Limb (tissue), 2 donors: ENCODE measurements around the gene C5.
"Not testable (repeated sequence)": the region's sequence is repeated elsewhere in the genome, so short reads cannot be mapped to it uniquely, and the experiment has no call there.

Experiments
- DNase-seq, 2 donors: peaks; one replicate each; pipeline ENCODE4 v3.0.0-alpha.2; 2016; ENCODE audit errors: extremely low spot score in 2 of 2

The C5 gene

DNA sequence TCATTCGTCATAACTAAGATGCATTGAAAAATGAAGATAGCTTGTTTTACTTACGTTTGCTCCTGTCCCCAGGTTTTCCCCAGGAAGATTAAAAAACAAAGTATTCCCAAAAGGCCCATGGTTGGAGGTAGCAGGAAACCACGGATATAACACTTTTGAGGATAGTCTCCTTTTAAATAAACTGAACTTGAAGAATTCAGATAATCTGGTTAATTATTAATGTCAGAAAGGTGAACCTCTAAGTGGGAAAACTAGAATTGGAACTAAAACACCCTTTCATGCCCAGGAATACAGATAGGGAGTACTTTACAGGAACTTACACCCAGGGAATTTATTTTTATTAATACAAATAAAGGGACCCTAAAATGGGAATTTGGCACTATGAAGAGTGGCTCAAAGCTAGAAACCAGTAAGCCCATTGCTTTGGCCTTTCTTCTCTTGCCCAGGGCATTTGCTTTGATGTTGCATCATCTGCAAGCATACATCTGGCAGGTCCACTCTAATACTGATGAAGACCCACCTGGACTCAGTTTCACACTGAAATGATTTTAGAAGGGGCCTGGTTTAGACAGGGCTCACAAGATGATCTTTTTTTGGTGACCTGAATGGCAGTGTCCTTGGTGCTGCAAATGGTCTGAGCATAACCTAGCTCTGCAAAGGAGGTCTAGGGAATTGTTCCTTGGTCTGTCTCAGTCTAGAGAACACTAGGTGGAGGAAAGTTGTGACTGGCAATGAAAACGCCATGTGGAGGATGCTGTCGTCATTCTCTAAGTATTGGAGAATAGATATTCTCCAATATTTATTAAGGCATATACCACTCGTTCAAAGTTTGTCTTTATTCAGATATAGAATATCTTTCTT lies at the start of gene C5:
TSS of gene C5 (minus strand) at position 148 of the 861 bp plus-strand sequence. CDS start at position 119, 29 bp downstream.
- DNase-seq: no peak

DNA sequence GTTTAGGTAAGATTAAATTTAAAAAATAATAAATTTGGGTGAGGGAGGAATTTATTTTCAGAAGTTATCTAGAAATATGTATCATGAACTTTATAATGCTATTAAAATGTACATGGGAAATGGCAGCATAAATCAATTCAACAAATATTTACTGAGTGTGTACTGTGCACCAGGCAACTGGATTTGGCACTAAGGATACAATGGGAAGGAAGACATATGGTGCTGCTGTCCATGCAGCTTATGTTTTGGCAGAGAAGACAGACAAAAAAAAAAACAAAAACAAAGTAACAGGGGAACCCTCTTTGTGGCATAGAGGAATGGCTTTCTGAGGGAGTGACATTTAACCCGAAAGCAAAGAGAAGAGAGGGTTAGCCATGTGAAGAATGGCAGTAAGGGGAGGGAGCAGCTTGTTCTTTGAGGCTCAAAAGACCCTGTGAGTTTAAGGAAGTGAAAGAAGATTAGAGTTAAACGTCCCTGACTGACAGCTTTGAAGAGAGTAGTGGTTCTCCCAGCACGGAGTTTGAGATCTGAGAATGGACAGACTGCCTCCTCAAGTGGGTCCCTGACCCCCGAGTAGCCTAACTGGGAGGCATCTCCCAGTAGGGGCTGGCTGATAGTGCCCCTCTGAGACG lies 48.6 kb upstream of the C5 start:
- DNase-seq: no peak

DNA sequence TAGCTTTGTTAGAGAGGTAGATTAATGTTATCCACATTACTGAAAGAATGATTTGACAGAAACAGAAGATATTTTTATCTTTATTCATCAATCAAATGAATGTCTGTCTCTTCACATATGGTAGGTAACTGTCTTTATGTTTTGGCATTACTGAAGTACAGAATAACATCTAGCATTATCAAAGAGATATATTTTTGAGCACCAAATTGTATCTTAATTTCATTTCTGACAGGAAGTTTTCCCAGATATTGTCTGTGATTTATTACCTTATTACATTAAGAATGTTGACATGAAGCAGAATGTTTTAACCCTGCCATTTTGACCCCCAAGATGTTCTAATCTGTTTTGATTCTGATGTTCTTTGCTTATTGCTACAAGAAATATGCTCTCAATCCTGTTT lies 45.0 kb upstream of the C5 start:
- no peak for DNase-seq

DNA sequence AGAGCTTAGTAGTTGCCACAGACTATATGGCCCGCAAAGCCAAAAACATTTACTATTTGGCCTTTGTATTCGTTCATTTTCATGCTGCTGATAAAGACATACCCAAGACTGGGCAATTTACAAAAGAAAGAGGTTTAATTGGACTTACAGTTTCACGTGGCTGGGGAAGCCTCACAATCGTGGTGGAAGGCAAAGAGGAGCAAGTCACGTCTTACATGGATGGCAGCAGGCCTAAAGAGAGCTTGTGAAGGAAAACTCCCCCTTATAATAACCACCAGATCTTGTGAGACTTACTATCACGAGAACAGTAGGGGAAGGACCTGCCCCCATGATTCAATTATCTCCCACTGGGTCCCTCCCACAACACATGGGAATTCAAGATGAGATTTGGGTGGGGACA lies 40.7 kb upstream of the C5 start:
- DNase-seq: not testable (repeated sequence)

DNA sequence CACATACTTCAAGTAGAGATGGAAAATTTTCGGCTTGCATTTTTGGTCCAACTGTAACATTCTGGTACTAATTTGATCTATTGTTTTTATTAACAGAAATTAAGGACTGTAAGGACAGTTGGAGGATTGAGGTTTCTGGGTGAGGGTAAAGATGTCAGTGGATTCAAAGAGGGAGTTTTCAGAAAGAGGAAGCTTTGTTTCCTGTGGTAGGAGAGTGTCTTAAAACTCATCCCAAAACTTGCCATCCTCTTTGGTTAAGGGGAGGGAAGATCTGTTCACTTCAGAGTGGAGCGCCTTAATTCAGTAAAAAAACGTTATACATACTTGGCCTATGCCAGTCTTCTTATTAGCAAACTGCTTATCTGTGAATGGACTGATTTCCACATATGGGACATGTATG lies 38.5 kb upstream of the C5 start:
- no peak for DNase-seq

DNA sequence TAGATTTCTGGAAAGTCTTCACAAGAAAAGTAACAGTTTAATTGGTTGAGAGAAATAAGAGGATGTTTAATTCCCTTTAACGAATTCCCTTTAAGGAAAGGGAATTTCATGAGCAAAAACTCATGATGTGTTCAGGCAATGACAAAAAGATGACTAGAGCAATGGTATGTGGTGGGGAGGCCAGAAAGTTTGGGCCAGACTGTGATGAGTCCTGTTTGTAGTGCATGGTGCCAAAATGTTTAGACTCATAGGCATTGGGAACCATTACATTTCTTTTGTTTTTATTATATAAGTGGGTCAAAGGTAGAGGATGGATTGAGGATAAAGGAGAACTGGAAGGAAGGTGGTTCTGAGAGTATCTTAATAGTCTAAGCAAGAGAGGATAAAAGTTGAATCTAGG lies 35.6 kb upstream of the C5 start:
- DNase-seq: no peak

DNA sequence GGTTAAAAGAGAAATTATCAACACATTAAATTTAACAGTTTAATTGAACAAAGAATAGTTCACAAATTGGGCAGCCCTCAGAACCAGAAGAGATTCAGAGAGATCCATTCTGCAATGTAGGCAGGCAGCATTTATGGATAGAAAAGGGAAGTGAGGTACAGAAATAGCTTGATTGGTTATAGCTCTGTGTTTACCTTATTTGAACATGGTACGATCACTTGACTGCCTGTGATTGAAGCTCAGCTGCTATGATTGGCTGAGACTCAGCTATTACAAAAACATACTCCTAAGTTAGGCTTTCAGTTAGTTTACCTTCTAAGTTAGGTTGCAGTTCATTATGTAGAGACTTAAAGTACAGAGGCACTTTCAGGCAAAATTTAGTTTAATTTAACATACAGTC lies 32.0 kb upstream of the C5 start:
- no peak for DNase-seq

DNA sequence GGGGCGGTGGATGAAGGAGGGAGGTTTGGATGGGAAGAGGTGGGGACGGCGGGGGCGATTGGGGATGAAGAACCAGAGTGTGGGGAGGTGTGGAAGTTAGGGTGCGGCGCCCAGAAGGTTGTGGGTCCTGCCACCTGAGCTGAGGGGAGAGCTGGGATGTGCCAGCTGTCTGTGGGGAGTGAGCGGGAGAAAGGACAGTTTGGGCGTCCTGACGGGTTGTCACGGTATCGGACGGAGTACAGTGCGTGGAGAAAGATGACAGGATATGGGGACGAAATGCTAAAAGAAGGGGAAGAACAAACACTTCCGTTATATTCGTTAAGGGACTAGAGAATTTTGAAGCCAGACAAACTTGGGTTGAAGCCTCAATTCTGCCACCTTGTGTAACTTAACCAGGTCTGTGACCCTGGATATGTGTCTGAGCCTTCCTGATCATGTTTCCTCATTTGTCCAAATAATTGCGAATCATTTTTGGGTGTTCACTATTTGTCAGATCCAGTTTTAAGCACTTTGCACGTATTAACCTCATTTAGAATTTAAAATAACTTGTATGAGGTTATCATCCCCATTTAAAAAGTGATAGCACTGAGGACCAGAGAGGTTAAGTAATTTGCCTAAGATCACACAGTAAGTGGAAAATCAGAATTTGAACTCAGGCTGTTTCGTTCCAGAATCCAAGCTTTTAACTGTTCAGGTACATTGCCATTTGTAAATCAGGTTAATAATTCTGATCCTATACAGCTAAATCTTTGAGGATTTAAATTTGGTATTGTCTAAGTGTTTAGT lies 25.4 kb upstream of the C5 start:
- no peak for DNase-seq

DNA sequence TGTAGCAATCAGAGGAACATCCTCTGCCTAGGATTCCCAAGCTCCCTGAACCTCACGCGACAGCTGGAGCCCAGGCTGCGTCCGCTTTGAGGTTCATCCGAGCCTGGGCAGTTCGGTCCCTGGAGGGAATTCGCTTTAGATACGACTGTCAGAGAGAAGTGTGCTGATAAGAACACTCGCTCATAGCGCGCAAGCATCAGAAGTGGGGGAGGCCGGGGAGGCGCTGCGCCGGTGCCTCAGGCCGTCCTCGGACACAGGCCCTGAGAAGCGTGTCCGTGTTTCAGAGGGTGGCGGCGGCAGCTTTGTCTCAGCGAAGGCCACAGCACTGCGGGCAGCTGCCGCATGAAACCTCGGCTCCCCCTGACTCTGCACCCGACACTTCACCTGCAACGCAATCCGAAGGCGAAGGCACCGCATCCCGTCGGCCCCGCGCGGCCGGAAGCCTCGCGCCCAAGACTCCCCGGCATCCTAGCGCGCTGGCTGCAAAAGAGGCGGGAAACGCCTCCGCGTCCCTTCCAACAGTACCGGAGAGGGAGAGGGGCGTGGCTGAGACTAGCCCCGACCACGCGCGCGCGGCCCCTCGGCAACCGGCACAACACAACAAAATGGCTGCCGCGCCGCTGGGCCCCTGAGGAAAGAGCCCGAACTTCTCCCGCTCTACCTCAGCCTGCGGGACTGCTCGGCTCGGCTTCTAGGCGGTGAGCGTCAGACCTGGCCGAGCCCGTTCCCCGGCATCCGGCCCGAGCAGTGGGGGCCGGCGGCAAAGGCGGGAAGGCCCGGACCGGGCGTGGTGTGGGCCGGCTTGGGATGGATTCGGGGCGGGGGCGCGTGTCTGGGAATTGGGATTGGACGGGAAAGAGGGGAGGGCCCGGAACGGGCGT lies 24.5 kb upstream of the C5 start, which contains the start of gene CNTRL:
TSS of gene CNTRL (plus strand) at position 586 of the 881 bp plus-strand sequence. CDS start 13,372 bp downstream, outside the sequence.
- peak; percentile 95 for DNase-seq

DNA sequence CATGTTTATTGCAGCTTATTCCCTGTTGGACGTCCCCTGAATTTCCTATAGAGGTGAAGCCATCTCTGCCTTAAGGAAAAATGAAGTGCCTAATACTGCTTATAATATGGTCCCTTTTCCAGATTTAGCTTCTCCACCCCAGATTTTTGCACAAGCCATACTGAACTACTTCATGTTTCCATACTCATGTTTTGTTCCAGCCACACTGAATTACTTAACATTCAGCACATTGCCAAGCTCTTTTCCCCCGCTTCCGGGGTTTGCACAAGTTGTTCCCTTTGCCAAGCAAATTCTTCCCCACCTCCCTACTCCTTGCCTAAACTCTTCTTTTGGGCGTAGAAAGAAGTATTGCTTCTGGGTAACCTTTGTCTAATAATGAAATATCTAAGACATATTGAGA lies 23.0 kb upstream of the C5 start:
- DNase-seq: peak; percentile 55 to 88

DNA sequence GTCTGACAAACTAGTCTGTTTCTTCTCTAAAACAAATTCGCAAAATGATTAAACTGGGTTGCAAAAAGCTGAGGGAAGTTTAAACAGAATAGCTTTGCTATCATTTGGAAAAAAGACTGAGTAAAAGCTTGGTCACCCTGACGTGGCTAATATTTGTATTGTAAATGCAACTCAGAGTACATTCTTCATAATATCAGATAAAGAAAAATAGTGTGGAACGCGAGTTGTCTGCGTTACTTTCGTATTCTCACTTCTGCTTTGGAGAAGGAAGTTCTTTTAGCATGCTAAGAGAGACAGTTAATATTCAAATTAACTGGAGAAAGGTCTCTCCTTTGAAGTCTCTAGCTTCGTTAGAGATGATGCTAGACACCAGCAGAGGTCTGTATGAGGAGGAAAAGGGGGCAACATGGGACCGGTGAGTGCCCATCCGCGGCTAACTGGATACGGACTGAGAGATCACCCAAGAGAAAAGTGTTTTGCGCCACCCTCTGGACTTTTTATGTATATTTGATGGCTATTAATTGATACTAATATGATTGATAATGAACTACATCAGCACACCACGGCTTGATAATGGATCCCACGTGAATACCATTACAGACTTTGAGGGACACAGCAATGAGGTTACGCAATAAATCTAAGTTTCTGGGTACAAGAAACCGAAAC lies 21.8 kb upstream of the C5 start:
- DNase-seq: no peak

DNA sequence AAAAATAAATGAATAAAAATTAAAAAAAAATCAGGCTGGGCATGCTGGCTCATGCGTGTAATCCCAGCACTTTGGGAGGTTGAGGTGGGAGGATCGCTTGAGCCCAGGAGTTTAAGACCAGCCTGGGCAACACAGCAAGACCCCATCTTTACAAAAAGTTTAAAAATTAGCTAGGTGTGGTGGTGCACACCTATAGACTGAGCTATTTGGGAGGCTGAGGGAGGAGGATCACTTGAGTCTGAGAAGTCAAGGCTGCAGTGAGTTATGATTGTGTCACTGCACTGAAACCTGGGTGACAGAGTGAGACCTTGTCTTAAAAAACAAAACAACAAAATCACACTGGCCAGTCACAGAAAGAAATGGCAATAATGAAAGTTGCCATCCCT lies 21.3 kb upstream of the C5 start:
- no peak for DNase-seq

DNA sequence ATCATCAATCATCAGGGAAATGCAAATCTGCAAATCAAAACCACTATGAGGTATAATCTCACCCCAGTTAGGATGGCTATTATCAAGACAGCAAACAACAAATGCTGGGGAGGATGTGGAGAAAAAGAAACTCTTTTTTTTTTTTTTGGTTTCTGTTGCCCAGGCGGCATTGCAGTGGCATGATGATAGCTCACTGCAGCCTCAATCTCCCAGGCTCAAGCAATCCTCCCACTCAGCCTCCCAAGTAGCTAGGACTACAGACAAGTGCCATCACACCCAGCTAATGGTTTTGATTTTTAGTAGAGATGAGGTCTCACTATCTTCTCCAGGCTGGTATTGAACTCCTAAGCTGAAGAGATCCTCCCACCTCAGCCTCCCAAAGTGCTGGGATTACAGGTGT lies 19.3 kb upstream of the C5 start:
- no peak for DNase-seq

DNA sequence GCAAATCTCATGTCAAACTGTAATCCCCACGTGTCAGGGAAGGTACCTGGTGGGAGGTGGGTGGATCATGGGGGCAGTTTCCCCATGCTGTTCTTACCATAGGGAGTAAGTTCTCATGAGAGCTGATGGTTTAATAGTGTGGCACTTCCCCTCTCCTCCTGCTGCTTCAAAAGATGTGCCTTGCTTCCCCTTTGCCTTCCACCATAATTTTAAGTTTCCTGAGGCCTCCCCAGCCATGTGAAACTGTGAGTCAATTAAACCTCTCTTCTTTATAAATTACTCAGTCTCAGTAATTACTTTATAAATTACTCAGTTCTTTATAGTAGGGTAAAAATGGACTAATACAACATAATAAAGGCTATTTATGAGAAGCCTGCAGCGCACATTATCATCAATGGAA lies 17.6 kb upstream of the C5 start:
- DNase-seq: no peak

DNA sequence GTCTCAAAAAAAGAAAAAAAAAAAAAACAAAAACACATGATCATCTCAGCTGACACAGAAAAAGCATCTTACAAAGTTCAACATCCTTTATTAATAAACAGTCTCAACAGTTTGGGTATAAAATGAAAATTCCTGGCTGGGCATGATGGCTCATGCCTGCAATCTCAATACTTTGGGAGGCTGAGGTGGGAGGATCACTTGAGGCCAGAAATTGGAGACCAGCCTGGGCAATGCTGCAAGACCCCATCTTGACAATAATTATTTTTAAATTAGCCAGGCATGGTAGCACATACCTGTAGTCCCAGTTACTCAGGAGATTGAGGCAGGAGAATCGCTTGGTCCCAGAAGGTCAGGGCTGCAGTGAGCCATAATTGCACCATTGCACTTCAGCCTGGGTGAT lies 16.8 kb upstream of the C5 start:
- no peak for DNase-seq

DNA sequence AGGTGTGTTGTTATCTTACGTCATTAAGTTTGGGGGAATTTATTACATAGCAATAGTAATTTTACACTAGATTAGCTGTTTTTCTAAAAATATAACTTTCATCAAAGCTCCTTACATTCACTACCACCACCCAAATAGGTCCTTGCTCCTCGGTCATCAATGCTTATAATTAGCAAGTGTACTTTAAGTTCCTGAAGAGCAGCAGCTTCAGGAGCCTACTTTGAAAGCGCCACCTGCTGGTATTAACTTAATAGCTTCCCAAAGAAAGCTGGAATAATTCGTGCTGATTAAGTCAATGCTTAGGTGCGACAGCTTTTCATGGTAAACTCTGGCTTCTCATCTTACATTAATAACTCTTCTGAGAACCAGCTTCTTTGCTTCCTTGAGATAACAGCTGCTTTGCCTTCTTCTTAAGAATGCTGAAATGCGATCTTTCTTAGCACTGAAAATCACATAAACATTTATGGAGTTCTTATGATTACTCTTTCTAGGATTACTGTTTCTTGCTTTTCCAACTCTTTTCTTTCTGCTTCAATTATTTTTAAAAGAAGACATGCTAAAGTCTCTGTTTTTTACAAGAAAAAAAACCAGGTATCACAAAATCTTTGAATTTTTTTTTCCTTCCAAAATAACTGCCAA lies 10.0 kb upstream of the C5 start:
- peak in 1 of 2 donors; percentile 69 for DNase-seq

DNA sequence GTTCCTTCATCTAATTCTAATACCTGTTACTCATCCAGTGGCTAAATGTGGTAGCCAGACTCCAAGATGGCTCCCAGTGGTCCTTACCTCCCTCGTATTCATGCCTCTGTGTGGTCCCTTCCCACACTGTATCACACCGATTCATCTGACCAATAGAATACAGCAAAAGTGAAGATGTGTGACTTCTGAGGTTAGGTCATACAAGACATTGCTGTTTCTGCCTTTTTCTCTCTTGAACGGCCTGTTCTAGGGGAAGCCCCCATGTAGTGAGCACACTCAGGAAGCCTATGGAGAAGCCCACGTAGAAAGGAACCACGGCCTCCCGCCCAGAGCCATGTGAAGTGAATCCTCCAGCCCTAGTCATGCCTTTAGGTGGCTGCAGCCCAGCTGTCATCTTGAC lies 9.4 kb upstream of the C5 start:
- DNase-seq: no peak

DNA sequence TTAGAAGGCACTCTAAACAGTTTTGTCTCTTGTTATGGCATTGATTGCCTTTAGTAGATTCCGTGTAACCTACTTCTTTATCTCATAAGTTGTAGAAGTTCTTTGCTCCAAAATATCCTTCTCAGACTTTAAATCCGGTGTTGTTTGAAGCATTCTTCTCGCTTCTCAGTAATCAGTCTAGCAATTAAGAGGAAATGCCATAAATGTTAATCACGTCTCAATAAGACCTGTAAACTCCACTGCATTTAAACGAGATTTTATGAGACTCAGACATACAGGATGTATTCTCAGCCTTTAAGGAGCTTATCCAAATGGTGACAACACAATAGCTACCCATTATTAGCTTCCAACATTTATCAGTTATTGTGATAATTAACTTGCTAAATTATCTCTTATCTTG lies 7.7 kb upstream of the C5 start:
- no peak for DNase-seq

DNA sequence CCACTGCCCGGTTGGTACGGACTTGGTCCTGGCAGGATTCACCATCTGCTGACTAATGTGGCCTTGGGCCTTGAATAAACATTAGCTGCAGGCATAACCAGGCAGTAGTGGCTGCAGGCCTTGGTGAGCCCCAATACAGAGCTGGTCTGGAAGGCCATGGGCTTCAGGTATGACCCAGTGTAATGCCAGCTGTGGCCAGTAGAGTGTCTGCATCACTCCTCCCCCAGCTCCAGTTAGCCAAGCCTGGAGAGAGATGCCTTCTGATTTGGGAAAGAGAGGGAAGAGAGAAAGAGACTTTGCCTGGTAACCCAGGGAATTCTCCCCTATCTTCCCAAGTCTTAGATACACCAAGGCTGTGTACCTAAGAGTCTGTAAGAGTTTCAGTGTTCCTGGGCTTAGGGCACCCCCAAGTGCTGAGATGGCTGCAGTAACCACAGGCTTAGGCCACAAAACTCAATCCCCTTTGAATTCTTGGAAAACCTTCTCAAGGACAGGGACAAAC lies 5.6 kb upstream of the C5 start:
- no peak for DNase-seq

DNA sequence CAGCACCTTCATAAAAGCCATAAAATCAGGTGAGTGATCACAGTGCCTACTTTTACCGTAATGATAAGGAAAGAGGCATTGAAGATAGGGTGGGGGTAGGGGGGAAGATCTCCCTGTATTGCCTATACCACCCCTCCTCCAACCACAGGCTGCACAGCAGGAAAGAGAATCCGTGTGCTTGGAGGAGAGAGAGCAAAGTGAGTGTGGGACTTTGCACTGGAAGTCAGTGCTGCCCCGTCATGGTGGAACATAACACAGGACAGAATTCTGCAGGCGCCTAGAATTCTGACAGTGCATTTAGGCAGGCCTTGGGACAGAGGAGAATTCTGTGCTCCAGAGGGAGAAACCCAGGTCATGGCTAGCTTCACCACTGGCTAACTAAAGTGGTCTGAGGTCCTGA lies 3.5 kb upstream of the C5 start:
- DNase-seq: no peak
